HG03280 (cell line): Measurements from ENCODE around the gene LSP1.

Source experiments
- ATAC-seq: cut with Tn5 transposase; IDR thresholded peaks from one replicate; pipeline ENCODE4 v1.9.1; 2021; ENCODE audit warnings: mild to moderate bottlenecking, moderate library complexity; ENCODE audit not compliant: unreplicated experiment

The LSP1 gene

GRCh38 chr11:1926156-1927025 is 73.5 kb downstream of the LSP1 start:
- no peak for ATAC-seq

GRCh38 chr11:1927026-1927847 is 74.4 kb downstream of the LSP1 start:
- ATAC-seq, result no peak

- no peak for ATAC-seq
Measured at GRCh38 chr11:1927848-1928469, 75.1 kb downstream of the LSP1 start.

GRCh38 chr11:1928470-1928890 is 75.6 kb downstream of the LSP1 start:
- ATAC-seq, result no peak

- ATAC-seq, result no peak
Measured at GRCh38 chr11:1928891-1929541, 76.1 kb downstream of the LSP1 start.

GRCh38 chr11:1929621-1930461 is 77.0 kb downstream of the LSP1 start:
- no peak for ATAC-seq

GRCh38 chr11:1930462-1930830 is 77.6 kb downstream of the LSP1 start:
- ATAC-seq, result no peak

- ATAC-seq, result no peak
Measured at GRCh38 chr11:1931341-1932104, 78.6 kb downstream of the LSP1 start.

GRCh38 chr11:1932105-1932480 is 79.2 kb downstream of the LSP1 start:
- no peak for ATAC-seq

GRCh38 chr11:1932681-1933080 is 79.8 kb downstream of the LSP1 start:
- ATAC-seq, result no peak

GRCh38 chr11:1933416-1934334 is 80.8 kb downstream of the LSP1 start:
- ATAC-seq, result no peak

GRCh38 chr11:1934335-1935155 is 81.7 kb downstream of the LSP1 start:
- no peak for ATAC-seq

GRCh38 chr11:1935156-1936071 is 82.5 kb downstream of the LSP1 start:
- no peak for ATAC-seq

GRCh38 chr11:1936072-1936780 is 83.3 kb downstream of the LSP1 start:
- ATAC-seq, result no peak

GRCh38 chr11:1936781-1937615 is 84.1 kb downstream of the LSP1 start:
- ATAC-seq, result no peak
